ENCODE measurements around the gene PLXDC1.

Gene PLXDC1

DNA sequence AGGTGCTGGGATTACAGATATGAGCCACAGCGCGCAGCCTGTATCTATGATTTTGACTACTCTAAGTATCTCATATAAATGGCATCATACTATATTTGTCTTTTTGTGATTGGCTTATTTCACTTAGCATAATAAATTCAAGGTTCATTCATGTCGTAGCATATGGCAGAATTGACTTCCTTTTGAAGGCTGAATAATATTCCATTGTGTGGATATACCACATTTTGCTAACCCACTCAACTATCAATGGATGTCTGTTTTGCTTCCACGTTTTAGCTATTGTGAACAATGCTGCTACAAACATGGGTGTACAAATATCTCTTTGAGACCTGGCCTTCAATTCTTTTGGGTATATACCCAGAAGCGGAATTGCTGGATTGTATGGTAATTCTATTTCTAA is 10.1 kb downstream of the PLXDC1 start:
- TF ChIP-seq POLR2AphosphoS5 (IDR thresholded peaks at IDR 0.05; ENCODE audit: low read depth, low read length) (no peak), SIN3A (IDR thresholded peaks at IDR 0.05; ENCODE audit: borderline replicate concordance, insufficient read depth, low read length) (no peak), TAF1 (IDR thresholded peaks at IDR 0.05; ENCODE audit: borderline replicate concordance, insufficient read depth, low read length) (no peak), FOXP2 (optimal IDR thresholded peaks at IDR 0.05; ENCODE audit: borderline replicate concordance, extremely low read depth, extremely low read length, insufficient read depth) (no peak)
- TF ChIP-seq, protein P1, sequence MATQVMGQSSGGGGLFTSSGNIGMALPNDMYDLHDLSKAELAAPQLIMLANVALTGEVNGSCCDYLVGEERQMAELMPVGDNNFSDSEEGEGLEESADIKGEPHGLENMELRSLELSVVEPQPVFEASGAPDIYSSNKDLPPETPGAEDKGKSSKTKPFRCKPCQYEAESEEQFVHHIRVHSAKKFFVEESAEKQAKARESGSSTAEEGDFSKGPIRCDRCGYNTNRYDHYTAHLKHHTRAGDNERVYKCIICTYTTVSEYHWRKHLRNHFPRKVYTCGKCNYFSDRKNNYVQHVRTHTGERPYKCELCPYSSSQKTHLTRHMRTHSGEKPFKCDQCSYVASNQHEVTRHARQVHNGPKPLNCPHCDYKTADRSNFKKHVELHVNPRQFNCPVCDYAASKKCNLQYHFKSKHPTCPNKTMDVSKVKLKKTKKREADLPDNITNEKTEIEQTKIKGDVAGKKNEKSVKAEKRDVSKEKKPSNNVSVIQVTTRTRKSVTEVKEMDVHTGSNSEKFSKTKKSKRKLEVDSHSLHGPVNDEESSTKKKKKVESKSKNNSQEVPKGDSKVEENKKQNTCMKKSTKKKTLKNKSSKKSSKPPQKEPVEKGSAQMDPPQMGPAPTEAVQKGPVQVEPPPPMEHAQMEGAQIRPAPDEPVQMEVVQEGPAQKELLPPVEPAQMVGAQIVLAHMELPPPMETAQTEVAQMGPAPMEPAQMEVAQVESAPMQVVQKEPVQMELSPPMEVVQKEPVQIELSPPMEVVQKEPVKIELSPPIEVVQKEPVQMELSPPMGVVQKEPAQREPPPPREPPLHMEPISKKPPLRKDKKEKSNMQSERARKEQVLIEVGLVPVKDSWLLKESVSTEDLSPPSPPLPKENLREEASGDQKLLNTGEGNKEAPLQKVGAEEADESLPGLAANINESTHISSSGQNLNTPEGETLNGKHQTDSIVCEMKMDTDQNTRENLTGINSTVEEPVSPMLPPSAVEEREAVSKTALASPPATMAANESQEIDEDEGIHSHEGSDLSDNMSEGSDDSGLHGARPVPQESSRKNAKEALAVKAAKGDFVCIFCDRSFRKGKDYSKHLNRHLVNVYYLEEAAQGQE (IDR thresholded peaks at IDR 0.05; ENCODE audit: insufficient read depth in 1 of 2, low read depth in 2 of 2, low read length in 2 of 2), result no peak

DNA sequence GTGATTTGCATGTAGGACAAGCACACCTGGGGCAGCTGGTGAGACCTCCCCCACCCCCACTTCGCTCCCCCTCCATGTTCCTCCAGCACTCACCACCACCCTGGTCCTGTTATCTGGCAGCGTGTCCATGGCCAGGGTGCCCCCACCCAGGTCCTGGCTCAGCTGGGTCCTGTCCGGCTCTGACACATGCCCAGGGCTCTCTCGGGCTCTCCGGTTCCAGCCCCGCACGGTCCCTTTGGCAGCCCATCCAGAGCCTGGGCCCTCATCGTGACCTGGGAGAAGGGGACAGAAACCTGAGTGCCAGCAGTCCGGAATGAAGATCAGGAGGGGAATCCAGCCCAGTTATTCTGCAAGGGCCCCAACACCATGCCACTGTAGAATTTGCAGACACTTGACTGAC is 11.9 kb downstream of the PLXDC1 start:
- TF ChIP-seq SIN3A (IDR thresholded peaks at IDR 0.05; ENCODE audit: borderline replicate concordance, insufficient read depth, low read length), result no peak
- TF ChIP-seq TAF1 (IDR thresholded peaks at IDR 0.05; ENCODE audit: borderline replicate concordance, insufficient read depth, low read length), result no peak
- TF ChIP-seq FOXP2 (optimal IDR thresholded peaks at IDR 0.05; ENCODE audit: borderline replicate concordance, extremely low read depth, extremely low read length, insufficient read depth), result no peak
- no peak for TF ChIP-seq POLR2AphosphoS5 (IDR thresholded peaks at IDR 0.05; ENCODE audit: low read depth, low read length)

DNA sequence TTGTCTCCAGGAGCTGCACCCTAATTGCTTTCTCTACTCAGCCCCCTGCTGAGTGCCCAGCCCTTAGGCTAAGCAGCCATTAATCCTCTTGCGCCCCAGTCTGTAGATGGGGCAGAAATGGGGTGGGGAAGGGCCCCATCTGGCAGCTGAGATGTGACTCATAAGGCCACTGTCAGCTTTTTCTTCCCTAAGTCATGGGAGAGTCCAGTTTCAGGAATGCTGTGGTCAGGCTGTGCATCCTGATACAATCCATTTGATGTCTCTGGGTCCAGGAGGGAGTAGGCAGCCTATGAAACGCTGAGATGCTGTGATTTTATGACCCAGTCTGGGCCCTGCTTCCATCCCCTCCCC is 12.3 kb downstream of the PLXDC1 start:
- TF ChIP-seq TAF1 (IDR thresholded peaks at IDR 0.05; ENCODE audit: borderline replicate concordance, insufficient read depth, low read length) (no peak), SIN3A (IDR thresholded peaks at IDR 0.05; ENCODE audit: borderline replicate concordance, insufficient read depth, low read length) (no peak), FOXP2 (optimal IDR thresholded peaks at IDR 0.05; ENCODE audit: borderline replicate concordance, extremely low read depth, extremely low read length, insufficient read depth) (no peak), POLR2AphosphoS5 (IDR thresholded peaks at IDR 0.05; ENCODE audit: low read depth, low read length) (no peak)
- TF ChIP-seq, protein P1 (IDR thresholded peaks at IDR 0.05; ENCODE audit: insufficient read depth in 1 of 2, low read depth in 2 of 2, low read length in 2 of 2), result no peak

DNA sequence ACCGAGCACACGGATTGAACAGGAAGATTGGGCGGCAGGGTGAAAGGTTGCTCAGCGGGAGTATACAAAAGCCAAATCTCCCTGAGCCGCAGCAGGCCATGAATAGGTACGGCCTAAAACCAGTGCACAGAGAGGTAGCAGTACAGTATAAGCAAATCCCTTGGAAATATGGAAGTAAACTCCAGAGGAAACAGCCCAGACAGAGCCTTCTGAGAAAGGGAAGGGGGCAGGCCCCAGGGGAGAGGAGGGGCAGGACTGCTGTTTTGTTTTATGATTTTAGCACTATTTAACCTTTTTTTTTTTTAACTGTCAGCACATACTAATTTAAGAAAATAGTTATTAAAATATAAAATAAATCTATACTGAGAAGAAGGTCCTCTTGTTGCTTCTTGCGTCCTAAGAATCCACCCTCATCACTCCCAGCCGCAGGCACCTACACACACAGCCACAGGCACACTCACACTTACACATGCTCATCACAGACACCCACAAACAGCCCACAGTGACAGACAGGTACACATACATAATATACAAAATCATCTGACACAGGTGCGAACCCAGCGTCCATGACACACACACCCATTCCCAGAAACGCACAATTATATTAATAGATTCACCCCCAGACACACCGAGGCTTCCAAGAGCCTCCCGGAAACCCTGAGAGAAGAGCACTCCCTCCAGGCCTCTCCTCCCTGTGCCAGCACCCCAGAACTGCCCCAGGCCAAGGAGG is 12.8 kb downstream of the PLXDC1 start:
- TF ChIP-seq POLR2AphosphoS5 (IDR thresholded peaks at IDR 0.05; ENCODE audit: low read depth, low read length) (no peak), FOXP2 (optimal IDR thresholded peaks at IDR 0.05; ENCODE audit: borderline replicate concordance, extremely low read depth, extremely low read length, insufficient read depth) (no peak), SIN3A (IDR thresholded peaks at IDR 0.05; ENCODE audit: borderline replicate concordance, insufficient read depth, low read length) (no peak), TAF1 (IDR thresholded peaks at IDR 0.05; ENCODE audit: borderline replicate concordance, insufficient read depth, low read length) (no peak)
- TF ChIP-seq, protein P1 (IDR thresholded peaks at IDR 0.05; ENCODE audit: insufficient read depth in 1 of 2, low read depth in 2 of 2, low read length in 2 of 2), result no peak

DNA sequence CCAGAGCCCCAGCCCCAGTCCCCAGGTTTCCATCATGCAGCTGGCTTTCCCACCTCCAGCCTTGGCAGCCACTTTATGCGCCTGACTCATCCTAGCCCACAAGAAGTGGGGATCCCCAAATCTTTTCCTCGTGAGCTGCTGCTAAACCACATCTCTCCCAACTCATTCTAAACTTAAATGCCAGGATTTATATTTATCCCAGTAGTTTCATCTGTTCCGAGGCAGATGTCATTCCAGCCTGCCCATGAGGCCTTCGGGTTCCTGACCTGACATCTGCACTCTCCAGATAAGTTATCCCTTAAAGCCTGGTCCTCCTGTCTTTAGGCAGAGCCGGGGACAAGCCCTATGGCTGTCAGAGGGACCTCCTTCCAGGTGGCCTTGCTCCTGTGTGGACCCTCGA is 16.6 kb downstream of the PLXDC1 start:
- TF ChIP-seq POLR2AphosphoS5 (IDR thresholded peaks at IDR 0.05; ENCODE audit: low read depth, low read length) (no peak), SIN3A (IDR thresholded peaks at IDR 0.05; ENCODE audit: borderline replicate concordance, insufficient read depth, low read length) (no peak), FOXP2 (optimal IDR thresholded peaks at IDR 0.05; ENCODE audit: borderline replicate concordance, extremely low read depth, extremely low read length, insufficient read depth) (no peak), TAF1 (IDR thresholded peaks at IDR 0.05; ENCODE audit: borderline replicate concordance, insufficient read depth, low read length) (no peak)
- TF ChIP-seq, protein P1 (IDR thresholded peaks at IDR 0.05; ENCODE audit: insufficient read depth in 1 of 2, low read depth in 2 of 2, low read length in 2 of 2), result no peak
